HEK293 (cell line): Measurements from ENCODE around the gene OSBPL1A.

Source experiments
- ZNF24 ChIP-seq: fragments of 450-650 bp; formaldehyde crosslinking; IDR thresholded peaks from 2 replicates; pipeline ENCODE4 v1.5.1; 2016; ENCODE audit warnings: missing biosample characterization, missing genetic modification characterization
- ZNF530 ChIP-seq: fragments of 450-650 bp; formaldehyde crosslinking; IDR thresholded peaks from 2 replicates; pipeline ENCODE4 v1.5.1; 2016; ENCODE audit warnings: low read depth, missing biosample characterization, missing genetic modification characterization
- ZNF791 ChIP-seq: fragments of 450-650 bp; formaldehyde crosslinking; IDR thresholded peaks from 2 replicates; pipeline ENCODE4 v1.5.1; 2016; ENCODE audit warnings: missing biosample characterization, missing genetic modification characterization
- TF ChIP-seq, protein P1 (sequence below): fragments of 450-650 bp; formaldehyde crosslinking; IDR thresholded peaks from 2 replicates; pipeline ENCODE4 v1.5.1; 2016; ENCODE audit warnings: missing biosample characterization, missing genetic modification characterization

DNA sequence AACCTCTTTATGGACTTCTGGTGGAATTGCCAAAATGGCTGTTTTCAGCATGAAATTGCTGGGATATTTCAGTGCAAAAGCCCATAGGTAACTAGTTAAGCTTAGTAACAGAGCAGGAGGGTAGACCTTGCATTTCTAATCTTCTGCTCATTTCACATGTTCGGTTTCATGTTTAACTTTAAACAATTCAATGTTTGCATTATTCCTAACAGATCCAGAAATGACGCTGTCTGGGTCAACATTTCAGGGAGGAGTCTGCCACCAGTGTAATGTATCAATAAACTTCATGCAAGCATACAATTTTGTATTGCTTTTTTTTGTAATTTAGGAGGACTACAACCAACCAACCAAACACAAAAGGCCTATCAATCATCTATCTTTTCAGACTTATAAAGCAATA is 236.3 kb downstream of the OSBPL1A start:
- no peak for TF ChIP-seq ZNF24 (tag by site-specific recombination)
- TF ChIP-seq ZNF530 (tag by site-specific recombination): no peak
- TF ChIP-seq ZNF791 (tag by site-specific recombination): no peak
- TF ChIP-seq, protein P1, sequence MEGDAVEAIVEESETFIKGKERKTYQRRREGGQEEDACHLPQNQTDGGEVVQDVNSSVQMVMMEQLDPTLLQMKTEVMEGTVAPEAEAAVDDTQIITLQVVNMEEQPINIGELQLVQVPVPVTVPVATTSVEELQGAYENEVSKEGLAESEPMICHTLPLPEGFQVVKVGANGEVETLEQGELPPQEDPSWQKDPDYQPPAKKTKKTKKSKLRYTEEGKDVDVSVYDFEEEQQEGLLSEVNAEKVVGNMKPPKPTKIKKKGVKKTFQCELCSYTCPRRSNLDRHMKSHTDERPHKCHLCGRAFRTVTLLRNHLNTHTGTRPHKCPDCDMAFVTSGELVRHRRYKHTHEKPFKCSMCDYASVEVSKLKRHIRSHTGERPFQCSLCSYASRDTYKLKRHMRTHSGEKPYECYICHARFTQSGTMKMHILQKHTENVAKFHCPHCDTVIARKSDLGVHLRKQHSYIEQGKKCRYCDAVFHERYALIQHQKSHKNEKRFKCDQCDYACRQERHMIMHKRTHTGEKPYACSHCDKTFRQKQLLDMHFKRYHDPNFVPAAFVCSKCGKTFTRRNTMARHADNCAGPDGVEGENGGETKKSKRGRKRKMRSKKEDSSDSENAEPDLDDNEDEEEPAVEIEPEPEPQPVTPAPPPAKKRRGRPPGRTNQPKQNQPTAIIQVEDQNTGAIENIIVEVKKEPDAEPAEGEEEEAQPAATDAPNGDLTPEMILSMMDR (tag by site-specific recombination): no peak
